ENCODE data around the gene CBY2.
"Not testable (repeated sequence)": the region's sequence is repeated elsewhere in the genome, so short reads cannot be mapped to it uniquely, and the experiment has no call there.

The CBY2 gene

DNA sequence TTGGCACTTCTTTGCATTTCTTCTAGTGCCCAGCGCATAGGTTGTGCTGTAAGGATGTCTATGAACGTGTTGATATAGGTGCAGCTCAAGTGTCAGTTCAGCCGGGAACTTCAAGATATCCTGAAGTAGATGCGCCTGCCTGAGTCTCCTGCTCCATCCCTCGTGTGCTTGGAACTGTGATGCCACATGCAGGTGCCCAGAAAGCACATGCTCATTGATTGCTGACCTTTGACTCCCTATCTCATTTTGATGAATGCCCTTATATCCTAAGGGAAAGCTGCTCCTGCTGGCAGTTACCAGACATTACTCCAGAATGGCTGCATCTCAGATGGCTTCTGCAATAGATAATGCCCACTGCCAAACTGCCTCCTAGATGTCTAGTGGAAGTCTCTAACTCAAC is 40.9 kb downstream of the CBY2 start:
- no peak for DNase-seq

DNA sequence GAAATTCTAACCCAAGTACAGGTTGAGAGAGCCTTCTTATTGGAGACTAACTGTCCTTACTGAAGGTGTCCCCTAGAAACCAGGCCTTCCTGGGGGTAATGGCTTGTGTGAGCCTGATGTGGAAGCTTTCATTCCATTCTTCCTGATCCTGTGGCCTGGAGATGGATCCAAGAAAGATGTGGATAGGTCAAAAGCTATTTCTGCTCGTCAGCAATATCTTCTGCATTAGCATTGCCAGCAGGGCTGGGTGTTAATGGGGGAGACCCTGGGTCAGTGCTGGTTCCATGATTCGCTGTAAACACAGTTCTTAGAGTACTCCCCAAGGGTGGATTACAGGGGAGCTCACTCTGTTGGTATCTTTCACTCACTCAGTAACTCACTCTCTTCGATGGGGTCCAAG is 42.9 kb downstream of the CBY2 start:
- no peak for DNase-seq

DNA sequence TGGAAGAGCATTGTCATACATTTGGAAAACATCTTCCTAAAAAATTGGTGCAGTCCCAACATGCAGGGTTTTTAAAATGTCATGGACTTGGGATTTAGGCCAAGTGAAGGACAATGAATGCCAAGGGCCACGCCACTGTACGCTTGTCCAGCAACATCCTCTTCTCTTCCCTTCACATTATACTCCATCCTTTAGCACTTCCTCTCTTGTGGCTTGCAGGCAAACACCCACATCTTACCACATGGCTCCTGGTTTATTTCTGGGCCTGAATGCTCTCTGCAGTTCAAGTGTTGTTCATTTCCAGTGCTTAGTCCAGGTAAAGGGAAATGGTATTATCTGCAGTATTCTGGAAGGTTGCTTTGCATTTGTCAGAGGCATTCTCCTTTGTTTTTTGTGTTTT is 45.0 kb downstream of the CBY2 start:
- peak in 1 of 56 donors; percentile 1 for DNase-seq

DNA sequence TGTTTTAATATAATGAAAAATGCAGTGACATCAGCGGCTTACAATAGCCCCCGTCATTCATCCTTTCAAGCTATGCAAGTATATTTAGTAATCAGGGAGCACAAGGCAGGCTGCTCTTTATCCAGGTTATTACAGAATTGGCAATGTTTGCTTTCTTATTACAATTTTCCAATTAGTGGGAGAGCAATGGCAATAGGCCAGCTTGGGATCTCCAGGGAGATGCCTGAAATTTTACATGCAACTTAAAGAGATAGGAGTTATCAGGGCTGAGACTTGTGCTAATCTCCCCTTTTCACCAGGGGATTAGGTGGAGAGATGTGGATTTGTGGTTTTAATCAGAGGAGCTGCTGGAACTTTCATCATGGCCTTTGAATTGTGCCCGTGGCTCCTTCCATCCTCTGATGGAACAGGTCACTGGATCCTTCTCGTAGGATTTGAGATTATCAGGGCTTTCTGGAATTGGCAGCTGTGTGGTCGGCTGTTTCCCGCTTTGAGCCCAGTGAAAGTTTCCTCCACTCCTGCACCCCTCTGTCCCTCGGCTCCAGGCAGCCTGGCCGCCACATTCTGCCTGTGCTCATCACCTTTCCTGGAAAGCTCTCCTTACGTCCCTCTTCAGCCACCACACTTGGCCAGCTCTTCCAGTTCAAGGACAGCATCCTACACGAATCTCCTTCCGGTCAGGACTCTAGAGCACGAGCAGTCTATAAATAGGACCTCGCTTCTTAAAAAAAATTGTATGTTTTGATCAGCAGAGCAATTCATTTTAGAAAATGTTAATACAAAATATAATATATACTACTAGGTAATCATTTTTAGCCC is 47.0 kb downstream of the CBY2 start:
- no peak for DNase-seq

DNA sequence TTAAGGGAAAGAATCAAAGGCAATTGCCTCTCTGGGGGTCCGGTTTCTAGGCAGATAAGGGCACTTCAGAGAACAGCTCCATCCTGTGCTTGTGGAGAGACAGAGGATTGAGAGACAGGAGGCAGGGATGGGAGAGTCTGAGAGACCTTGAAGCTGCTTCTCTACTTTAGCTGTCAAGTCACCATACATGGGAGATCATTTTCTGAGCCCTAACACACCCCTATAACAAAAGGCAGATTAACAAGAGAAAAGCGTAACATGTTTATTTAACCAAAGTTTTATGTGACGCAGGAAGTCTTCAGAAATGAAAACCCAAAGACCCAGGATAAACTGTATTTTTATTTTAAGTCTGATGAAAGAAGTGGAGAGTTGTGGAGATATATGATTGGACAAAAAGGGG is 48.4 kb downstream of the CBY2 start:
- DNase-seq, result no peak

DNA sequence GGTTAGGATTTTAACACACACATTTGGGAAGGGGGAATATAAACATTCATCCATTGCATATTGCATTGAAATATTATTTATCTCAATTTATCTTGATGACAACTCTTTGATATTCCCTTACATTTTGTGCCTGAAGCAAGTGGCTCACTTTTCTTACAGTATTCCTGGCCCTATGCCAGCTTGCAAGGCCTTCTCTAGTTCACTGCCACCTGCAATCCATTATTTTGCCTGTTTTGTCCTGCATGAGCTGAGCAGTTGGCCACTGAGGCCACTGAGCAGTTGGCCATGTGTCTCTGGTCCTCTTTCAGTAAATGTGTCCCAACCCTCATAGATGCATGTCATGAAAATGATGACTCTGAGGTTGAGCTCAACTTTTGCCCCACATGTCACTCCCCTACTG is 49.8 kb downstream of the CBY2 start:
- DNase-seq, result no peak

DNA sequence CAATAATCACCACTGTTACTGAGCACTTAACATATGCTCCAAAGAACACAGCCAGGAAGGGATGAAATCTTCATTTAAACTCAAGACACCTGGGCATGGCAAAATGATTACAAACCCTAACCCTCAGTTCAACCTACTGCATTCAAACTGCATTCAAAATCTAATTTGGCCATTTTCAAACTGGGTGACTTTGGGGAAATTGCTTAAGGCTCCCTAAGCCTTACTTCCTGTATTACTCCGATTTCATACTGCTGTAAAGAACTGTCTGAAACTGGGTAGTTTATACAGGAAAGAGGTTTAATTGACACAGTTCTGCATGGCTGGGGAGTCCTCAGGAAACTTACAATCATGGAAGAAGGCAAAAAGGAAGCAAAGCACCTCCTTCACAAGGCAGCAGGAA is 50.4 kb downstream of the CBY2 start:
- DNase-seq, result no peak

DNA sequence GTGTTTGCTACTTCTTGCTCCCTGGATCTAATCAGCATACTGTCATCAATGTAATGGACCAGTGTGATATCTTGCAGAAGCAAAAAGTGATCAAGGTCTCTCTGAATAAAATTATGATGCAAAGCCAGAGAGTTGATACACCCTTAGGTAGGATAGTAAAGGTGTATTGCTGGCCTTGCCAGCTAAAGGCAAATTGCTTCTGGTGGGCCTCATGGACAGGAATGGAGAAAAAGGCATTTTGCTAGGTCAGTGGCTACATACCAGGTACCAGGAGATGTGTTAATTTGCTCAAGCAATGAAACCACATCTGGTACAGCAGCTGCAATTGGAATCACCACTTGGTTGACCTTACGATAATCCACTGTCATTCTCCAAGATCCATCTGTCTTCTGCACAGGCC is 54.4 kb downstream of the CBY2 start:
- DNase-seq, result not testable (repeated sequence)

DNA sequence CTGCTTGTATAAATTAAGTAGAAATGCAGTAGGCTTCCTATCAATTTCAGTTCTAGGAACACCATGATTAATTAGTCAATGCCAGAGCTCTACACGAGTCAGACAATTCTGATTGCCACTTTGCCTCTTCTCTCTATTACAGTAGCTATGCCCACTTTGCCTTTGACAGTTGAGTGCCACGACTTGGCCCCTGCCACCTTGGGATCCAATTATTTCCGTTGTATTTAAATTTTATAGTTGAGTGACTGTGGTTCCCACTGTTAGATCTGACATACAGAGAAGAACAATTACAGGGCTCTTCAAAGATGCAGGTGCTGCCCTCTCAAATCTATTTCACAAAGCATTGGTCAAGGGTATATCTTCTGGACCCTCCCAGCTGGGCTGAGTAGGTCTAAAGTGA is 55.5 kb downstream of the CBY2 start:
- not testable (repeated sequence) for DNase-seq

DNA sequence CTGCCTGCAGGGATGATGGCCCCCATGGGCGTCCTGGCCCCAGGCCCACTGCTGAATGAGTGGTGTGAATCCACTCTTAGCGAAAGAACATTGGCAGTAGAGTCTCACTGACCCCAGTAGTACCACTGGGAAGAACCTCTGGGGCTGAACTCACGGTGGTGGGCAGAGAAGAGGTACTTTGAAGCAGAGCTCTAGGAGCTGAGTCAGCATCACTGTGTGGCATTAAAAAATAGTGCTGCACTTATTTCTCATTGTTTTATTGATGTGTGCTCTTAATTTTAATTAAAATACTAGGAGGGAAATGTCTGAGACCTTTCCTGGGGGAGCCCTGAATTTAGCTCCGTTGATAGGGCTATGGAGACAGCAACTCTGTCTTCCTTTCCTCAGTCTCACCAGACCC is 61.3 kb downstream of the CBY2 start:
- no peak for DNase-seq
